Measurements from ENCODE around the gene SKI.

GRCh38 chr1:2340086-2340917 is 112.2 kb downstream of the SKI start:
- TF ChIP-seq YY1 (IDR thresholded peaks at IDR 0.05; ENCODE audit: insufficient read depth, insufficient read length) = no peak
- TF ChIP-seq ZNF274 (IDR thresholded peaks at IDR 0.05; ENCODE audit: low read depth, low read length) = no peak
- no peak for TF ChIP-seq SUZ12 (IDR thresholded peaks at IDR 0.05; ENCODE audit: extremely low read depth, insufficient read depth, insufficient read length)
